ENCODE measurements around the gene ASPHD1.
A peak's percentile ranks its signal among the peaks of the same experiment; 100 is the strongest.
"Not testable (repeated sequence)": the region's sequence is repeated elsewhere in the genome, so short reads cannot be mapped to it uniquely, and the experiment has no call there.

The ASPHD1 gene

GRCh38 chr16:29877266-29877961 lies 22.9 kb upstream of the ASPHD1 start:
- peak in 1 of 2 donors; percentile 61 for DNase-seq (ENCODE audit: low read depth in 2 of 2)

- no peak for DNase-seq (ENCODE audit: low read depth in 2 of 2)
Observed at GRCh38 chr16:29878172-29878571, 22.1 kb upstream of the ASPHD1 start.

- DNase-seq (ENCODE audit: low read depth in 2 of 2): no peak
Observed at GRCh38 chr16:29881050-29881449, 19.2 kb upstream of the ASPHD1 start.

- no peak for DNase-seq (ENCODE audit: low read depth in 2 of 2)
Observed at GRCh38 chr16:29883987-29884386, 16.3 kb upstream of the ASPHD1 start.

GRCh38 chr16:29889372-29889771 lies 10.9 kb upstream of the ASPHD1 start:
- DNase-seq (ENCODE audit: low read depth in 2 of 2): not testable (repeated sequence)

GRCh38 chr16:29891525-29892457 lies 8.5 kb upstream of the ASPHD1 start:
- no peak for DNase-seq (ENCODE audit: low read depth in 2 of 2)

- DNase-seq (ENCODE audit: low read depth in 2 of 2): no peak
Observed at GRCh38 chr16:29892458-29892813, 7.9 kb upstream of the ASPHD1 start.

GRCh38 chr16:29893553-29893952 lies 6.7 kb upstream of the ASPHD1 start:
- DNase-seq (ENCODE audit: low read depth in 2 of 2): no peak

- DNase-seq (ENCODE audit: low read depth in 2 of 2): no peak
Observed at GRCh38 chr16:29894352-29894751, 5.9 kb upstream of the ASPHD1 start.

- DNase-seq (ENCODE audit: low read depth in 2 of 2): no peak
Observed at GRCh38 chr16:29896841-29897240, 3.4 kb upstream of the ASPHD1 start.

GRCh38 chr16:29897333-29897732 lies 3.0 kb upstream of the ASPHD1 start:
- DNase-seq (ENCODE audit: low read depth in 2 of 2): no peak

- no peak for DNase-seq (ENCODE audit: low read depth in 2 of 2)
Observed at GRCh38 chr16:29898135-29898803, 2.0 kb upstream of the ASPHD1 start.

- DNase-seq (ENCODE audit: low read depth in 2 of 2): no peak
Observed at GRCh38 chr16:29898804-29899515, 1.3 kb upstream of the ASPHD1 start.

GRCh38 chr16:29899516-29900101 lies 679 bp upstream of the ASPHD1 start, which contains the start of gene SEZ6L2:
Gene SEZ6L2 (minus strand): TSS chr16:29899550. CDS start chr16:29899019, 531 bp downstream.
- DNase-seq (ENCODE audit: low read depth in 2 of 2): peak; percentile 65 to 68

GRCh38 chr16:29900888-29901606 lies 759 bp downstream of the ASPHD1 start:
- no peak for DNase-seq (ENCODE audit: low read depth in 2 of 2)

- DNase-seq (ENCODE audit: low read depth in 2 of 2): no peak
Observed at GRCh38 chr16:29901607-29901945, 1.3 kb downstream of the ASPHD1 start.

GRCh38 chr16:29903590-29903989 lies 3.3 kb downstream of the ASPHD1 start:
- no peak for DNase-seq (ENCODE audit: low read depth in 2 of 2)

- DNase-seq (ENCODE audit: low read depth in 2 of 2): no peak
Observed at GRCh38 chr16:29904947-29905346, 4.7 kb downstream of the ASPHD1 start.

- DNase-seq (ENCODE audit: low read depth in 2 of 2): no peak
Observed at GRCh38 chr16:29905668-29906067, 5.4 kb downstream of the ASPHD1 start.

GRCh38 chr16:29906520-29907244 lies 6.4 kb downstream of the ASPHD1 start:
- no peak for DNase-seq (ENCODE audit: low read depth in 2 of 2)
